ENCODE results near the gene TCF4.

Gene TCF4

DNA sequence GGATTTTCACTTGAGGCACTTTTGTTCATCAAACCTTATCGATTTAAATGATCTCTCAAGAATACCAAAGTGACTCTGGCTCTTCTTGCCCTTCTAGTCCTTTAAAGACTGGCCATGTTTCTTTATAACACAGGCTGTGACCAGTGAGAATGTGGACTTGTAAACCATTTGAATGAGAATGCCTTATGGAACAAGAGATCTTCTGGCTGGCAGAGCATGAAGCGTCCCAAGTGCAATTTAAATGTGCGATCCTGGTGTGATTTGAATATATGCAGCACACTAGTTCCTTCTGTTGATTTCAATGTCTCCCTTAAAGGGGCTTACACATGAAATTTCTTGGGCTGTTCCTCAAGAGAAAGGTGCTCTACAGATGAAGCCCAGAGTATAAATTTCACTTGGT is 366.4 kb downstream of the TCF4 start:
- Histone ChIP-seq H3K4me1 (ENCODE audit: control extremely low read depth in 1 of 4, control insufficient read depth in 4 of 4, insufficient read depth in 4 of 4, low read length in 3 of 4) (peaks cover 0 to 7% (median 3%) of the 10 kb centered on the region in 4 experiments), H3K27me3 (replicated peaks in 2 of 5; ENCODE audit: control insufficient read depth in 4 of 5, insufficient read depth in 5 of 5, low read length in 4 of 5) (no peaks in the 10 kb centered on the region), H3K27ac (ENCODE audit: insufficient read depth in 1 of 2, low read depth in 1 of 2, low read length in 2 of 2, poor library complexity in 1 of 2, severe bottlenecking in 2 of 2) (no peak overlapping the region), H3K4me3 (ENCODE audit: control insufficient read depth in 1 of 7, extremely low read depth in 1 of 7, insufficient read depth in 4 of 7, low read depth in 2 of 7, low read length in 6 of 7) (no peak overlapping the region), H3K9me3 (ENCODE audit: control extremely low read depth in 1 of 5, control insufficient read depth in 4 of 5, insufficient read depth in 2 of 5, low read depth in 1 of 5, low read length in 4 of 5) (peaks cover 0 to 2% (median 0%) of the 10 kb centered on the region in 5 experiments), H3K36me3 (ENCODE audit: control insufficient read depth in 4 of 4, insufficient read depth in 4 of 4, low read length in 3 of 4) (peaks cover 0 to 8% (median 2%) of the 10 kb centered on the region in 4 experiments)
- 94% methylated on average over 2 of the region's 3 CpGs for WGBS (ENCODE audit: insufficient coverage)
- POLR2A ChIA-PET: no interaction called here
- CTCF ChIA-PET: interaction anchor here (1.9 kb wide), 1 partner anchor 13 kb away, joined by 5 read pairs; no protein-coding TSS in a partner anchor
- no peak for DNase-seq

DNA sequence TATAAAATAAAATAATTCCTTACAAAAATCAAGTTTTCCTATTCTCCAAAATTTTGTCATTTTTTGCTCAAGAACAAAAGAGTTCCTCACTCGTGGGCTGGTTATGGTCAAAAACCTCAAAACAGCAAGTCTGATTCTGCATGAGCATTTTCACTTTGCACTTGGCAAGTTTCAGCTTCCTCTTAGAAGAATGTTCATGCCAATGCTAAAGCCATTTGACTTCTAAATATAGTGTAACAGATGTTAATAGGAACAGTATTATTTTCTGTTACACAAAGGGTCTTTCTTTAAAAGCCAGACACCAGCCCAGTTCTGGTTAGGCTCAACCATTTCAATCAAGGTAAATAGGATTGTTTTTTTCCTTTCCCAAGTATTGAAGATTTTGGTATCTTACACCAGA is 367.5 kb downstream of the TCF4 start:
- POLR2A ChIA-PET: no interaction called here

DNA sequence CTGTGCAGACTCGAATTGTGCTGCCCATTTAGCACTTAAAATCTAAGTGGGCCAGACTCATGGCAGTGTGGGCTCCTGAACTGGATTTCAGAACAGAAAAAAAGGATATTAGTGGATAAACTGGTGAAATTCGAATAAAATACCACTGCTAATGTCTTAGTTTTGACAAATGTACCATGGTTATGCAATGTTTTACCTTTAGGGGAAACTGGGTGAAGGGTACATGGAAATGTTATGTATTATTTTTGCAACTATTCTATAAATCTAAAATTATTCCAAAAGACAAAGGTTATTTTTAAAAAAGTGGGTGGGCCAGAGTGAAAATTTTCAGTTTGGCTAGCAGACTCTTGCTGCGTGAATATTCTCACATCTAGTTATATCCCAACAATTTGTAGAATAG is 368.2 kb downstream of the TCF4 start:
- H3K27me3 ChIP-seq (replicated peaks in 2 of 5; ENCODE audit: control insufficient read depth in 4 of 5, insufficient read depth in 5 of 5, low read length in 4 of 5): no peaks in the 10 kb centered on the region
- H3K27ac ChIP-seq (ENCODE audit: insufficient read depth in 1 of 2, low read depth in 1 of 2, low read length in 2 of 2, poor library complexity in 1 of 2, severe bottlenecking in 2 of 2): no peak overlapping the region
- 94% methylated on average over 2 of the region's 3 CpGs for WGBS (ENCODE audit: insufficient coverage)
- peaks cover 0 to 7% (median 3%) of the 10 kb centered on the region in 4 experiments for H3K4me1 ChIP-seq (ENCODE audit: control extremely low read depth in 1 of 4, control insufficient read depth in 4 of 4, insufficient read depth in 4 of 4, low read length in 3 of 4)
- H3K9me3 ChIP-seq (ENCODE audit: control extremely low read depth in 1 of 5, control insufficient read depth in 4 of 5, insufficient read depth in 2 of 5, low read depth in 1 of 5, low read length in 4 of 5): peaks cover 0 to 2% (median 0%) of the 10 kb centered on the region in 5 experiments
- no peak for DNase-seq
- H3K4me3 ChIP-seq (ENCODE audit: control insufficient read depth in 1 of 7, extremely low read depth in 1 of 7, insufficient read depth in 4 of 7, low read depth in 2 of 7, low read length in 6 of 7): no peak overlapping the region
- peaks cover 0 to 5% (median 0%) of the 10 kb centered on the region in 4 experiments for H3K36me3 ChIP-seq (ENCODE audit: control insufficient read depth in 4 of 4, insufficient read depth in 4 of 4, low read length in 3 of 4)
- ChIA-PET POLR2A (no interaction called here), CTCF (interaction anchor here (1.9 kb wide), 1 partner anchor 15 kb away, joined by 5 read pairs; no protein-coding TSS in a partner anchor)

More for the DNA sequence above, 367.5 kb downstream of the TCF4 start:
- Histone ChIP-seq H3K27me3 (replicated peaks in 2 of 5; ENCODE audit: control insufficient read depth in 4 of 5, insufficient read depth in 5 of 5, low read length in 4 of 5) (no peaks in the 10 kb centered on the region), H3K36me3 (ENCODE audit: control insufficient read depth in 4 of 4, insufficient read depth in 4 of 4, low read length in 3 of 4) (peaks cover 0 to 8% (median under 1%) of the 10 kb centered on the region in 4 experiments), H3K4me1 (ENCODE audit: control extremely low read depth in 1 of 4, control insufficient read depth in 4 of 4, insufficient read depth in 4 of 4, low read length in 3 of 4) (peaks cover 0 to 7% (median 3%) of the 10 kb centered on the region in 4 experiments), H3K9me3 (ENCODE audit: control extremely low read depth in 1 of 5, control insufficient read depth in 4 of 5, insufficient read depth in 2 of 5, low read depth in 1 of 5, low read length in 4 of 5) (peaks cover 0 to 2% (median 0%) of the 10 kb centered on the region in 5 experiments), H3K27ac (ENCODE audit: insufficient read depth in 1 of 2, low read depth in 1 of 2, low read length in 2 of 2, poor library complexity in 1 of 2, severe bottlenecking in 2 of 2) (no peak overlapping the region), H3K4me3 (ENCODE audit: control insufficient read depth in 1 of 7, extremely low read depth in 1 of 7, insufficient read depth in 4 of 7, low read depth in 2 of 7, low read length in 6 of 7) (no peak overlapping the region)
- DNase-seq: peak in 2 of 3 donors; percentile 48 to 55
- CTCF ChIA-PET: interaction anchor here (1.9 kb wide), 1 partner anchor 14 kb away, joined by 5 read pairs; no protein-coding TSS in a partner anchor
- 0% methylated on average over 1 of the region's 1 CpG for WGBS (ENCODE audit: insufficient coverage)

DNA sequence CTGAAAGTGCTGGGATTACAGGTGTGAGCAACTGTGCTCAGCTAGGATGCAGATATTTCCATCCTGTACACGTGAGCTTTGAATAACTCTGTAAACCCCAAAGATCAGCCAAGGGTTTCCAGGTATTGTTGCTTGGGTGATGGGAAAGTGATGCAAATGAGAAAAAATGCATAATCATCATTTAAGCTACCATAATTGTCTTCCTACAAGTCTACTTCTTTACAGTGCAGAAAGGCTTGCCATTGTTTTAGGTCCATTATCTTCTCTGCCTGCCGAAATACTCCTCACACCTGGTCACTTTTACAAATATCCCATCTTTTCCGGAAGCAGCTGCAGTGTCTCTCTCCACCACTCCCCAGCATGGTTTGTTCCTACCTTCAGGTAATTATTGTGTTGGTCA is 368.9 kb downstream of the TCF4 start:
- no peak overlapping the region for H3K4me3 ChIP-seq (ENCODE audit: control insufficient read depth in 1 of 7, extremely low read depth in 1 of 7, insufficient read depth in 4 of 7, low read depth in 2 of 7, low read length in 6 of 7)
- no peak overlapping the region for H3K27ac ChIP-seq (ENCODE audit: insufficient read depth in 1 of 2, low read depth in 1 of 2, low read length in 2 of 2, poor library complexity in 1 of 2, severe bottlenecking in 2 of 2)
- CTCF ChIA-PET: no interaction called here

DNA sequence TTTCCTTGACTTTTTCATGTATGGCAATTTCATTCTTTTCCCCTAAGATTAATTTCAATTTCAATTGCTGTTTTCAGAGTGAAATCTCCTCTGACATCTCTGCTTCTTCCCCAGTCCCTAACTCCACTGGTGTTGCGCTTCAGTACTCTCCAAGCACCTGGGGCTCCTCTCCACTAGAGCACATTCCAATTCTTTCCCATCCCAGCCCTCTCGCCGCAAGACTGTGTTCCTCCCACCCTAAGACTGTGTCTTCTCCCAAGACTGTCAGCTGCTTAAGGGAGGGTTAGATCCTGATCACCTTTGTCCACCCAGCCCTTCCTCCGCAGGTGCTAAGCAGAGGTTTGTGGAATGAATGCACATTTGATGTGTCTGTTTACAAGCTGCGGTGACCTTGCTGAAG is 373.0 kb downstream of the TCF4 start:
- no peak for DNase-seq
- ChIA-PET POLR2A (no interaction called here), CTCF (interaction anchor here (0.6 to 1.5 kb wide), 2 partner anchors 20 to 122 kb away, joined by 3 to 6 read pairs; no protein-coding TSS in a partner anchor)
- Histone ChIP-seq H3K36me3 (ENCODE audit: control insufficient read depth in 4 of 4, insufficient read depth in 4 of 4, low read length in 3 of 4) (no peaks in the 10 kb centered on the region), H3K27me3 (replicated peaks in 2 of 5; ENCODE audit: control insufficient read depth in 4 of 5, insufficient read depth in 5 of 5, low read length in 4 of 5) (no peaks in the 10 kb centered on the region), H3K27ac (ENCODE audit: insufficient read depth in 1 of 2, low read depth in 1 of 2, low read length in 2 of 2, poor library complexity in 1 of 2, severe bottlenecking in 2 of 2) (no peak overlapping the region), H3K4me3 (ENCODE audit: control insufficient read depth in 1 of 7, extremely low read depth in 1 of 7, insufficient read depth in 4 of 7, low read depth in 2 of 7, low read length in 6 of 7) (no peak overlapping the region), H3K9me3 (ENCODE audit: control extremely low read depth in 1 of 5, control insufficient read depth in 4 of 5, insufficient read depth in 2 of 5, low read depth in 1 of 5, low read length in 4 of 5) (peaks cover 0 to 2% (median 0%) of the 10 kb centered on the region in 5 experiments), H3K4me1 (ENCODE audit: control extremely low read depth in 1 of 4, control insufficient read depth in 4 of 4, insufficient read depth in 4 of 4, low read length in 3 of 4) (peaks cover 0 to under 1% (median 0%) of the 10 kb centered on the region in 4 experiments)
- WGBS (ENCODE audit: insufficient coverage): 94% methylated on average over 3 of the region's 5 CpGs

More for the DNA sequence above, 368.9 kb downstream of the TCF4 start:
- H3K9me3 ChIP-seq (ENCODE audit: control extremely low read depth in 1 of 5, control insufficient read depth in 4 of 5, insufficient read depth in 2 of 5, low read depth in 1 of 5, low read length in 4 of 5): peaks cover 0 to 2% (median 0%) of the 10 kb centered on the region in 5 experiments
- H3K4me1 ChIP-seq (ENCODE audit: control extremely low read depth in 1 of 4, control insufficient read depth in 4 of 4, insufficient read depth in 4 of 4, low read length in 3 of 4): peaks cover 0 to 7% (median 3%) of the 10 kb centered on the region in 4 experiments
- POLR2A ChIA-PET: no interaction called here
- WGBS (ENCODE audit: insufficient coverage): no CpG with 5 or more reads among the region's 3 CpGs
- H3K36me3 ChIP-seq (ENCODE audit: control insufficient read depth in 4 of 4, insufficient read depth in 4 of 4, low read length in 3 of 4): no peaks in the 10 kb centered on the region
- H3K27me3 ChIP-seq (replicated peaks in 2 of 5; ENCODE audit: control insufficient read depth in 4 of 5, insufficient read depth in 5 of 5, low read length in 4 of 5): no peaks in the 10 kb centered on the region
- DNase-seq: no peak

DNA sequence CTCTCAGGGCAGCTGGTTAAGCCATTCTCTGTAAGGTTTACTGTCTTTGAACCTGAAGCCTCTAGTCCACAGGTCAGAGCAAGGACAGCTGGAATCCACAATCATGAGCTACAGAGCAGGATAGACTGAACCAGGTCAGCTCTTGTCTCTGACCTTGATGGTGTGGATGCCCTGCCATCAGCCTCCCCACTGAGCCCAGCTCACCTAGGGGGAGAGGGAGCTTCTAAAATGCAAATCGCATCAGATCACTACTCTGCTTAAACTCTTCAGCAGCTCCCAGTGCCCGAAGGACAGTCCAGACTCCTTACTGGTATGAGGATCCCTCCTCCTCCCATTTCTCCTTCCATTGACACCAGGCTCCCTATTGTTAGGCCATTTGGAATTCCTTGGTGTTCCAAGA is 373.5 kb downstream of the TCF4 start:
- WGBS (ENCODE audit: insufficient coverage): 83% methylated on average over 1 of the region's 2 CpGs
- ChIA-PET POLR2A (no interaction called here), CTCF (interaction anchor here (0.6 to 1.5 kb wide), 2 partner anchors 20 to 121 kb away, joined by 3 to 6 read pairs; no protein-coding TSS in a partner anchor)
- Histone ChIP-seq H3K27me3 (replicated peaks in 2 of 5; ENCODE audit: control insufficient read depth in 4 of 5, insufficient read depth in 5 of 5, low read length in 4 of 5) (no peaks in the 10 kb centered on the region), H3K4me3 (ENCODE audit: control insufficient read depth in 1 of 7, extremely low read depth in 1 of 7, insufficient read depth in 4 of 7, low read depth in 2 of 7, low read length in 6 of 7) (no peak overlapping the region), H3K27ac (ENCODE audit: insufficient read depth in 1 of 2, low read depth in 1 of 2, low read length in 2 of 2, poor library complexity in 1 of 2, severe bottlenecking in 2 of 2) (no peak overlapping the region), H3K9me3 (ENCODE audit: control extremely low read depth in 1 of 5, control insufficient read depth in 4 of 5, insufficient read depth in 2 of 5, low read depth in 1 of 5, low read length in 4 of 5) (peaks cover 0 to 2% (median 0%) of the 10 kb centered on the region in 5 experiments), H3K36me3 (ENCODE audit: control insufficient read depth in 4 of 4, insufficient read depth in 4 of 4, low read length in 3 of 4) (no peaks in the 10 kb centered on the region), H3K4me1 (ENCODE audit: control extremely low read depth in 1 of 4, control insufficient read depth in 4 of 4, insufficient read depth in 4 of 4, low read length in 3 of 4) (no peaks in the 10 kb centered on the region)
- DNase-seq: no peak

DNA sequence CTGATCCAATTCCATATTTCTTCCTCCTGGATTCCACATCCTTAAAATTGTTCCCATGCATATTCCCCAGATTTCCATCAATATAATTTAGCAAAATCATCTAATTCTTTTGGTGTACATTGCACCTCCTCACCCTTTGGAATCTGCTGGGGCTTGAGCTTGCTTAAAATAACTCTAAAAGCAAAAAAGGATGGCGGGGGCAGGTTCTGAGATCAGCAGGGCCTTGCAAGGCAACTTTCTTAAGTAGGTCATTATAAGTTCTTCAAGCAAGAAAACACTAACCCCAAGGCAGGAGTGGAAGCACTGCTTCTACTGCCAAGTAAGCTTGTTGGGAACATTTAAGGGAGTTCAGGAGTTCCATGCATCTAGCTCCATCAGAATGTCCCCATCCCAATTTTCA is 374.4 kb downstream of the TCF4 start:
- 90% methylated on average over 1 of the region's 1 CpG for WGBS (ENCODE audit: insufficient coverage)
- no peak for DNase-seq
- Histone ChIP-seq H3K36me3 (ENCODE audit: control insufficient read depth in 4 of 4, insufficient read depth in 4 of 4, low read length in 3 of 4) (no peaks in the 10 kb centered on the region), H3K27ac (ENCODE audit: insufficient read depth in 1 of 2, low read depth in 1 of 2, low read length in 2 of 2, poor library complexity in 1 of 2, severe bottlenecking in 2 of 2) (no peak overlapping the region), H3K27me3 (replicated peaks in 2 of 5; ENCODE audit: control insufficient read depth in 4 of 5, insufficient read depth in 5 of 5, low read length in 4 of 5) (no peaks in the 10 kb centered on the region), H3K4me1 (ENCODE audit: control extremely low read depth in 1 of 4, control insufficient read depth in 4 of 4, insufficient read depth in 4 of 4, low read length in 3 of 4) (no peaks in the 10 kb centered on the region), H3K9me3 (ENCODE audit: control extremely low read depth in 1 of 5, control insufficient read depth in 4 of 5, insufficient read depth in 2 of 5, low read depth in 1 of 5, low read length in 4 of 5) (no peaks in the 10 kb centered on the region), H3K4me3 (ENCODE audit: control insufficient read depth in 1 of 7, extremely low read depth in 1 of 7, insufficient read depth in 4 of 7, low read depth in 2 of 7, low read length in 6 of 7) (no peak overlapping the region)
- ChIA-PET POLR2A (no interaction called here), CTCF (interaction anchor here (1.5 kb wide), 1 partner anchor 21 kb away, joined by 6 read pairs; no protein-coding TSS in a partner anchor)
